Superior temporal gyrus (tissue), 1 donor: ENCODE data around the gene KLF13.

Experiments
- DNase-seq: peaks from one replicate; pipeline ENCODE4 v3.0.0-alpha.2; 2016; ENCODE audit errors: extremely low spot score

The KLF13 gene

GRCh38 chr15:31362886-31363285 is 36.3 kb downstream of the KLF13 start:
- peak; percentile 23 for DNase-seq

DNA sequence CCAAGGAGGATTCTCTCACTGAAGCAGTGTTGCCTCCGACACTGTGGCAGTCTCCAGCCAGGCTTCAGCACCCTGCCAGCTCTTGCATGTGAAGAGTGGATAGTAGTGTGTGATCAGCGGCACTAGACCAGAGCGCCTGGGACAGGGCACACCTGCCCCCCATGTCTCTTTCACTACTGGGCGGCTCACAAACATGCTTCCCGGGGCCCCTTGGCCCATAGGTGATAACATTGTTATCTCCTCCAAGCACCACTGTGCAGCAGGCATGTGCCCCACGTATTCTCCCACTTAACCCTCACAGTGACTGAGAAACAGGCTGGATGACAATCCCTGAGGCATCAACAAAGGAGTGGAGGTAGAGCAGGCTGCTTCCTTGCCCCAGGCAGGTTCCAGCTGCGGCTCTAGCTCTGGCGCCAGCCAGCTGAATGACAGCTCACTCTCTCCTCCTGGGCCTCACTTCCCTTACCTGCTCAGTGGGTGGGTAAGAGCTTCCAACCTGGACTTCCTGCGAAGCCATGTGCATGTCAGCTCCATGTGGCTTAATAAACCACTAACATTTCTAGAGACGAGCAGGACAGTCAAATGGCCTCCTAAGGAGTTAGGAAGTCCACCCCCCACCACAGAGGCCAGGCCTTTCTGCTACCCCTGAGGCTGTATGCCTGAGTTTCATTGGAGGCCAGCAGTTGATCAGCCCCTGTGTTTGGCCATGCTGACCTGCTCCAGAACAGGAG is 37.8 kb downstream of the KLF13 start:
- peak; percentile 53 for DNase-seq

- DNase-seq, result no peak
Measured at GRCh38 chr15:31365032-31365654, 38.5 kb downstream of the KLF13 start.

DNA sequence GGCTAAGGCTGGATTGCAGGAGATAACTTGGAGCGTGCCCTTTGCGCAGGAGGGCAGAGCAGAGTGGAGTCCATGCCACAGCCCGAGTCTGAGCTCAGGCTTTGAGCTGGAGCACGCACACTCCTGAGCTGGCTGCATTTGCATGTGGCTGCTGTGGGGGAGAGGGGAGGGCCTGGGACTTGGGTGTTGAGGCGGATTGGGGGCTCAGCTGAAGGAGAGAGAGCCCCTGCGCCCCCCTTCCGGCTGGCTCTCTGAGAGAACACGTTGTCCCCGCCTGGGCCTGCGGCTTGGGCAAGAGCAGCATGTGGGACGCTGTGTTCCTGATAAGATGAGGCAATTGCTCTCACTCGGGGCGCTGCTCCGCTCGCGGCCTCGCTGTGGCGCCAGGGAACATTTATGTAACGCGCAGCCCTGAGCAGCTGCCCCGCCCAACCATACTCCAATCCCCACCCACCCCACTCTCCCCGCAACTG is 39.1 kb downstream of the KLF13 start:
- DNase-seq, result peak; percentile 95

DNA sequence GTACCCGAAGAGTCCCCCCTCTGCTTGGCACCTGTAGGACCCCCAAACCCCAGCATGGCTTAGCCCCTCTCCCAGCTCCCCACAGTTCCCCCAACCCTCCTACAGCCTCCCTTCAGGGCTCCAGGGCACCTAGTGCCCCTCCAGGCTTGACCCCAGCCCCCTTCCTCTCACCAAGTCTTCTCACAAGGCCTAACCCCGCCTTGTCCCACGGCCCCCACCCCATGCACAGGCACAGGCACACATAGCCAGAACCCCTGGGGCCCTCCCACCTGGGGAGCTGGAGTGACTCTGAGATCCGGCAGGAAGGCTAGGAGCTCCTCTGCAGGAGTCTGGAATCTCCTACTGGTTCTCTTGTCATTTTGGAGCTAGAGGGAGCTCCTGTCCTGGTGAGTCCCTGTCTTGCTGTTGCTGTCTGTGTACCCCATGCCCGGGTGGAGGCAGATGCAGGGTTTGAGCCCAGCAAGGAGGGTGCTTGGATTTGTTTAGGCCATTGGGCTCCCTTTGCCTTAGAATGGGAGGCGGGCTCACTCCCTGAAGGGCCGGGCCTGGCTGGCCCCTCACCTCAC is 39.6 kb downstream of the KLF13 start:
- DNase-seq, result peak; percentile 66

DNA sequence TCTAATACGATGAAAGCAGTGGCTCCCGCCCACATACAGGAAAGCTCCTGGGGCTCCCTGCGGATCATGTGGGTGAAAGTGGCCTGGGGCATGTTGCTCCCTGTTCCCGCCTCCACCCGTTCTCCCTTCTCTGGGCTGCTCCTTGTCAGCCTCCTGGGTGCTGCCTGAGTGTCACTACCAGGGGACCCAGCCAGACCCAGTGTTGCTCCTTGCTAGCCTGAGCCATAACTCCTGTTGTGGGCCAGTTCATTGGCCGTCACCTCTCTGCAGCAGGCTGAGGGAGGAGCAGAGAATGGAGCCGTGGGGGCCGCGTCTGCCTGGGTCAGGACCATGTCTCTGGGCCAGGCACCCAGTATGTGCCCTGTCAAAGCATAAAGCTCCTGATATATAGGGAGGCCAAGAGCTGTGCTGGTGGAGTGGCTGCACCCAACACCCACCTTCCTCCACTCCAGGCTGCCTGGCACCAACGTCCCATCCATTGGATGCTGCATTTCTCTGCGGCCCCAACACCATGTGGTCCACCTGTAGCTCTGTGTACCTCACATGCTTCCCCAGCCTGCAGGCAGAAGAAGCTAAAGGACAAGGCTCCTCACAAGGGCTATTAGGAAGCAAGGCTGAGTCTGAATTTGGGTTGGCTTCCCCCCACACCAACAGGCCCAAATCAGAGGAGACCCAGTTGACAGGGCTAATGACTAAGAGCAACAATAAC is 40.5 kb downstream of the KLF13 start:
- DNase-seq, result no peak

DNA sequence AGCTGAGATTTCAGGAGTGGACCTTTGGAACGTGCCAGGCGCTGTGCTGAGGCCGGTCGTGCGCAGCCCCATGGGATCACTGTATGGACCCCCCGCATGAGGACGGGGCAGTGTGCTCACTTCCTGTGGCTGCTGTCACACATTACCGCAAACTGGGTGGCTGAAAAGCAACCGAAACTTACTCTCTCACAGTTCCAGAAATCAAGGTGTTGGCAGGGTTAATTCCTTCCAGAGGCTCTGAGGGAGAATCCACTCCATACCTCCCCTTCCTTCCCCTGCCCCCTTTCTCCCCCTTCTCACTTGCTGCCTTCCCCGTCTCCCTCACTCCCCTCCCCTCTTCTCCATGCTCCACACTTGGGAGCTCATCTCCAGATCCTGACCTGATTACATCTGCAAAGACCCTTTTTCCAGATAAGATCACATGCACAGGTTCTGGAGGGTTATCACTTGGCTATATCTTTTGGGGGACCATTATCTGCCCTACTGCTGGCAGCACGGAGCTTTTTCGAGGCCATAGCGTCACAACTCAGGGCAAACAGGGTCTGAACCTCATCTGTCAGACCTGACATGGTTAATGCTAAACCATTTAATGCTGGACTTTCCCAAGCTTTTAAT is 41.2 kb downstream of the KLF13 start:
- no peak for DNase-seq

DNA sequence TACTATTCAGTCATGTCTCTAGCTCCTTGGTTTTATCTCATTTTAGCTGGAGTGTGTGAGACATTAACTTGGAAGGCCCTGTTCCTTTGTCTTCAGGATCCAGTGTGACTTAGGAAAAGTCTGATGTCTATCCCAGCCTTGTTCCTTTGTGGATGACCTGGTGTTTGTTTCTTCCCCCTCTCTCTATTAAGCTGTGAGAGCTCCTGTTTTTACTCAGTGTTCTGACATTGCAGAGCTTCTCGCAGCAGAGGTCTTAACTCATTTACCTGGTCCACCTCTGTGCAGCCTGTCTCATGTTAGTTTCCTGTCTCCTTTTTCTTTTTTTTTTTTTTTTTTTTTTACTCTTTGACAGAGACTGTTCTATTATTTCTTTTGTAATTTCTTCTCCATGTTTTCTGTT is 43.1 kb downstream of the KLF13 start:
- no peak for DNase-seq

- no peak for DNase-seq
Measured at GRCh38 chr15:31371520-31372240, 45.0 kb downstream of the KLF13 start.

DNA sequence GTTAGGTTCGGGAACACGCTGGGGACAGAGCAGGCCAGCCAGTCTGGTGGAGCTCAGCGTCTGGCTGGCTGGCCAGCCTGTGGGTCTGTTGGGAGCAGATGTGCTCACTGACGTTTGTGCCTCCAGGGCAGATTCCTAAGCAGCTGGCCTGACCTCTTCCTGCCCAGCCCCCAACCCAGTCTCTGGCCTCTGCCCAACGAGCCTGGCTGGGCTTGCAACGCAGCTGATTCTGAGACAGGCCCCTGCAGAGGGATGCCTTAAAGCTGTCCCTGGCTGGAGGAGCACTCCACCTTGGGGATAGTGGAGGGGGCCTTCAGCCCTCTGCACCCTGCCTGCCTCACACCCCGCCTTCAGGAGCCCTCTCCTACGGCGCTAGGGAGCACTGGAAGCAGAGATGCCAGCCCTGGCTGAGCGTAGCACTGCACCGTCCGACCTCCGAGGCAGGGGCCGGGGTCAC is 46.0 kb downstream of the KLF13 start:
- no peak for DNase-seq

- DNase-seq, result no peak
Measured at GRCh38 chr15:31373096-31373865, 46.6 kb downstream of the KLF13 start.

- DNase-seq, result no peak
Measured at GRCh38 chr15:31373970-31374369, 47.3 kb downstream of the KLF13 start.

DNA sequence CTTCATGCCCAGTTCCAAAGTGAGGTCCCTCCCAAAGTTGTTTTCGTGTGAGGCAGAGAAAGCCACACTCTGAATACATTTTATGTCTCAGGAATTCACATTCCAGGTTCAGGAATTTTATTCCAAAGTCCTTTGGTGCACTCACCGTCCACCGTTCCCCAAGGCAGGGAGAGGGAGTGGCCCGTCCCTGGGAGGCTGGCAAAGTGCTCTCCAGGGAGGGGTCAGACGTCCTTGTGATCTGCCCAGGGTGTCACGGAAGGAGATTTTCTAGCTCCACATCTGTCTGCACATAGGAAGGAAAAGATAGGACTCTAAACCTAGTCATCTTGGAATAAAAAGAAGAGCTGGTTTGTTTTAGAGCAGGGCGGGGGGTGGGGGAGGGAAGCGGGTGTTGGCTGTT is 47.9 kb downstream of the KLF13 start:
- DNase-seq, result no peak

- DNase-seq, result no peak
Measured at GRCh38 chr15:31374986-31375385, 48.4 kb downstream of the KLF13 start.

DNA sequence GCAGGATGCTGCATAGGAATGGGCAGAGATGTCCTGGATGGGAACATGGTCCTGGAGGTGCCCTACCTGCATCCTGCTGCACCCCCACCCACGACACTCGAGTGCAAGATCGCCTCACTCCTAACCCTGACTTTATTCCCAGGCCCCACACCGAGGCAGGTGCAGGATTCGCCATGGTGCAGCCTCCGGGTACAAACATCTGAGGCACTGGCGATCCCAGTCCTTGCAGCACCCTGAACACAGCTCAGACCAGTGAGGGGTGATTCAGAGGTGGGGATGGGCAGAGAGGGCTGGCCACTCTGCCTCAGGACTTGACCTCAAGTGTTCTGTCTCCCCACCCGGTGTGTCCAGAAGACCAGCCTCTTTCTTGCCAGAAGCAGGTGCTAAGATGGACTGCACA is 49.1 kb downstream of the KLF13 start:
- DNase-seq, result no peak

GRCh38 chr15:31376511-31376910 is 49.9 kb downstream of the KLF13 start:
- DNase-seq, result no peak

DNA sequence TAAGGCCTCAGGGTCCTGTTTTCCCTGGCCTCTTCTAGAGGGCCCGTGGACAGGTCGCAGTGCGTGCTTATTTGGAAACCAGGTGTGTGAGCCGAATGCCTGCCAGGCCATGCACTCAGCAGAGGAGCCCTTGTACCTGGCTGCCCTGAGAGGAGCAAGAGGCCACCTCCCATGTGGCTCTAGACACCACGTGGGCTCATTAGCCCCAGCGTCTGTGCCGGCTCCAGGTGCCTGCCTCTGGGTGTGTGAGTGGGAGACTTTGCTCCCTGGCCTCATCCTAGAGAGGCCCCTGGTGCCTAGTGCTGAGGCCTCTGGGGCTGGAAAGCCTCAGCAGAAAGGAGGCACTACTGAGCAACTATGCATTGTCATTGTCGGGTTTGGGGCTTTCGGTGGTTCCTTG is 50.4 kb downstream of the KLF13 start:
- no peak for DNase-seq

DNA sequence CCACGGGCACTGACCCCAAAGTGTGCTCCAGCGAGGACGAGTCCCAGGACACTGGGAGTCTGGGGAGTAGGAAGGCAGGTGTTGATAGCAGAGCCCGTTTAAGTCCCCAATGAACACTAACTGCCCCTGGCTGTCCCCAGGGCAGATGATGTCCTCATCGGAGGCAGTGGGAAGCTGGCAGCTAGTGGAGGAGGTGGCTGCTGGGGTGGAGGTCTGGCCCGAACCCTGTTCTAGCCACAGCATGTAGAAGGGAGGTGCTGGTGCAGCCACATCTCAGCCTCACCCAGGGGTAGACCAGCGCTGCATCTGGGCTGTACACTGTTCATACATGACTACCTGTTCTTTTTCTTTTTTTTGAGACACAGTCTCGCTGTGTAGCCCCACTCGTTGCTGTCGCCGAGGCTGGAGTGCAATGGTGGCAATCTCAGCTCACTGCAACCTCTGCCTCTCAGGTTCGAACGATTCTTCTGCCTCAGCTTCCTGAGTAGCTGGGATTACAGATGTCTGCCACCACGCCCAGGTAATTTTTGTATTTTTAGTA is 51.8 kb downstream of the KLF13 start:
- no peak for DNase-seq

GRCh38 chr15:31379042-31379441 is 52.4 kb downstream of the KLF13 start:
- peak; percentile 58 for DNase-seq

DNA sequence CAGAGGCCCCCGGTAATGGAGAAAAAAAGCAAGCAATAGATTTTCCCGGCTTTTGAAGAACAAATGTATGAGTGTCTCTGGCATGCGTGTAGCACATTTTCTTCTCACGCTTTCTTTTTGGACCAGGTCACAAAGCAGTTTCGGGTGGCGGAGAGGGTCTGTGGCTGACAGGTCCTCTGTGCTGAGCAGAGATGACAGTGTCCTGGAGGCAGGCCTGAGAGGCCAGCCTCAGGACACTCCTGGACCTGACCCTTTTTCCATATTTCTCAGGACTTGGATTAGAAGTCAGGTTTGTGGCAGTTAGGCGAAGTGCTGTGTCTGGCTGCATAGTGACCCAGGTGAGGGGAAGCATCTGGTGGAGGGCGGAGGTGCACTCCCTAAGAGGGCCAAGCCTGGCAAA is 52.9 kb downstream of the KLF13 start:
- no peak for DNase-seq
